HG03469 (cell line): ENCODE results near the gene MICALL2.

ENCODE experiments used
- ATAC-seq: cut with Tn5 transposase; IDR thresholded peaks from one replicate; pipeline ENCODE4 v1.9.1; 2021; ENCODE audit warnings: mild to moderate bottlenecking, moderate library complexity, moderate number of reproducible peaks; ENCODE audit not compliant: unreplicated experiment

MICALL2 gene

GRCh38 chr7:1434891-1435670 is 24.2 kb downstream of the MICALL2 start:
- no peak for ATAC-seq

- no peak for ATAC-seq
Measured at GRCh38 chr7:1434165-1434718, 25.0 kb downstream of the MICALL2 start.

DNA sequence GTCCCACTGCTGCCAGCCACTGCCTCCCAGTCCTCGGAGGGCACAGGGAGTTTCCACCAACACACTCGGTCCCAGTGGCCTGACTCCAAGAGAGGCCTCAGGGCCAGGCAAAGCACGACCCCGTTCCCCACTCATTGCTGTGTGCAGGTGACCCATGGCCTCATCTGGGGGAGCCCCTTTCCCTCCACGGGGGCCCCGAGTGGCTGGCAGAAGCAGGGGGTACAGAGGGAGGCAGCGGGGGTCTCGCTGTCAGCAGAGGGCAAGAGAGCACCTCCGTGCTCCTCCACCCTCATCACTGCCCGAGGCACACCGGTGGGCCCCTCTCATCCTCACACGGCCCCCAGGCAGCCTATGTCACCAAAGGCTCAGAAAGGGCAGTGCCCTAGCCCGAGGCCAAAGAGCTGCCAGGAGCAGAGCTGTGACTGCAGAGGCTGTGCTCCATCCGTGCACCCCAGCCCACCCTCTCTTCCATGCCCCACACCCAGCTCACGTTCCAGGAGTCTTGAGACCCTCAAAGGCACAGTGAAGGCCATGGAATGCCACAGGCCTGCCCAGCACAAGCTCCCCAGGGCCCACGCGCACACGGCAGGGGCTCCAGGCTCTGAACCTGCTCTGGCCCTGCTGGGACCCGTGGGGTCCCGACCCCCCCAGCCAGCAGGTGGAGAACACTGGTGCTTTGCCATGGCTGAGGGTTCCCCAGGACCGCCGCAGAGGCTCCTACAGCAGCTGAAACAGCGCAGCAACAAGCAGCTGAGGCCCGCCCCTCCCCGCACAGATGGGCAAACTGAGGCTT is 25.9 kb downstream of the MICALL2 start:
- ATAC-seq = no peak

- ATAC-seq = no peak
Measured at GRCh38 chr7:1432411-1433082, 26.7 kb downstream of the MICALL2 start.

DNA sequence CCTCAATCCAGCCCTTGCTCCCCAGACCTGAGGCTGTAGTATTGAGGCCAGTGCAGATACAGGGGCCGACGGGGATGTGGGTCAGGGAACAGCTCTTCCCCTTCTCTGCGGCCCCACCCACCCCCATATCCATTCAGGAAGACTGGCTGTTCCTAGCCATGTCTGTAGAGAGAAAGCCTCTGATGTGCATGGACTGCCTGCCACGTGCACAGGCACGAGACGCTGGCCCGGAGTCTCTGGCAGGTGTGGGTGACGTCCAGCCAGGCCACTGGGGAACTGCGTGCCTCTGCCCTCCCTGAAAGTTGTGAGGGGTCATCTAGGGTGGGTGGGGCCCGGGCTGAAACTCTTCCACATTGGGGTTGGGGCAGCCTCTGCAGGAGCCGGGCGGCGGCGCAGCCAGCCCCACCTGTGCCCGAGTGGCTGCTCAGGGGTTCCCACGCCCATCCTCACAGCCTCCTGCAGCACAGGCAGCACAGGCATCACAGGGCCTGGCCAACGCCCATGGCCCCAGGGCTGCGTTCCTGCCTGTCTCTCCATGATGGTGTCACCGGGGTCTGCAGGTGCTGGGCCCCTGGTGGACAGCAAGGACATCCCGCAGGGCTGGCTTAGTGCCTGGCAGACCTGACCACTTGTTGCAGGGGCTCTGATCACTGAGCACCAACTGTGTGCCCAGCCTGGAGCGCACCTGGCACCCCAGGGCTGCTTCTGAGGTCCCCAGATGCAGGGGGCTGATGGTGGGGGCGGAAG is 27.5 kb downstream of the MICALL2 start:
- ATAC-seq = no peak

- no peak for ATAC-seq
Measured at GRCh38 chr7:1431226-1431625, 28.0 kb downstream of the MICALL2 start.

DNA sequence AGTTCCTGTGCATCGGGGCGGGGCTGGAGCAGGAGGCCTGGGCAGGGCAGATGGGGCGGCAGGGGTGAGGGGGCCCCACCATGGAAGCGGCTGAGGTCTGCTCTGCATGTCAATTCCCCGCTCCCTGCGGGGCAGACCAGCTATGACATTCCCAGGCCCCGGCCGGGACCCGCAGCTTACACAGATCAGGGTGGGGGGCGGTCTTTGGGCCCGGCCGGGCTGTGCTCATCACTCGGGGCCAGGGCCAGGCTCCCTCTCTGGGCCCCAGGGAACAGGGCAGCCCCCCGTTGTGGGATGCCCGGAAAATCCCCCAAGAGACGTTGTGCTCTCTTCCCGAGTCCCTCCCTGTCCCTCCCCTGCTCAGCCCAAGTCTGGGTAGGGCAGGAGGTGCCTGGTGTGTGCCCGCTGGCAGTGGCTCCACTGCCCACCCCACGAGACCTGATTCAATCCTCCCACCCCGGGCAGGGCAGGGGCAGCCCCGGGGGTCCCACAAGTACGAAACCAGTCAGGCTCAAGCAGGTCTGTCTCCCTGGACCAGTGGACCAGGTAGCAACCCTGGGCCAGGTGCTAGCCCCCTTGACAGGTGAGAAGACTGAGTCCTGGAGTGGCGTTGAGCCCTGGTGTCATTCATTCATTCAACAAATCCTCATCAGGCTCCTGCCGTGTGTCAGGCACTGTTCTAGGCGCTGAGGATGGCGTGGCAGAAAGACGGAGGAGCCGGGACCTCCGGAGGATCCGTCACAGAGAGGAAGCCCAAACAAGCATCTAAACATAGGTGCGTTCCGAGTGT is 29.0 kb downstream of the MICALL2 start:
- no peak for ATAC-seq

GRCh38 chr7:1428941-1429501 is 30.2 kb downstream of the MICALL2 start:
- ATAC-seq = no peak

DNA sequence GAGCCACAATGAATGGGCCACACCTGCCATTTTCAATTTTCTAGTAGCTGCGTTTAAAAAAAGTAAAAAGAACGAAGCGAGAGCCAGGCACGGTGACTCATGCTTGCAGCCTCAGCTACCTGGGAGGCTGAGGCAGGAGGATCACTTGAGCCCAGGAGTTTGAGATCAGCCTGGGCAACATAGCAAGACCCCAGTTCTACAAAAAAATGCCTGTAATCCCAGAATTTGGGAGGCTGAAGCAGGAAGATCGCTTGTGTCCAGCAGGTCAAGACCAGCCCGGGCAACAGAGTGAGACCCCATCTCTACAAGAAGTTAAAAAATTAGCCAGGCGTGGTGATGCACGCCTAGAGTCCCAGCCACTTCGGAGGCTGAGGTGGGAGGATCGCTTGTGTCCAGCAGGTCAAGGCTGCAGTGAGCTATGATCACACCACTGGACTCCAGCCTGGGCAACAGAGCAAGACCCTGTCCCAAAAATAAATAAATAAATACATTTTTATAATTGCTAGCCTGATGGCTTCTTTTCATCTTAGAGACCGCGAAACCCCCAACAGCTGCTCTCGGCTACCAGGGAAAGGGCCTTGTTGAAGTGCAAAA is 32.1 kb downstream of the MICALL2 start:
- ATAC-seq = no peak

GRCh38 chr7:1426474-1426873 is 32.8 kb downstream of the MICALL2 start:
- no peak for ATAC-seq

GRCh38 chr7:1425292-1426136 is 33.8 kb downstream of the MICALL2 start:
- no peak for ATAC-seq

DNA sequence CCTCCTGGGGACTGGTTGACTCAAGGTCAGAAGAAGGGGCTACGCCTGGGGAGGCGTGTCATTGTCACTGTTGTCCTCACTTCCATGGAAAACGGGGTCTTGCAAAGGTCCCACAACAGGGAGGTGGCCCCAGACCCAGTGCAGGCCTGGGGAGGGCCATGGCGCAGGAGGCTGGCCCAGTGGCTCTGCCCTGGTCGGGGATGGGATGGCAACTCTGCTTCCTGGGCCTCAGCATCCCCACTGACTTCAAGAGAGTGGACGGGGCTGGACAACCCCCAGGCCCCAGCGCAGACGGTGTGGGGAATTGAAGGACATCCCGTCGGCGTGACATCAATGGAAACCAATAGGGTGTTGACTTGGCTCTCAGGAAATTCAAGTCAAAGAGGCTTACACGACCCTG is 35.2 kb downstream of the MICALL2 start:
- no peak for ATAC-seq

- ATAC-seq = no peak
Measured at GRCh38 chr7:1423264-1423811, 35.9 kb downstream of the MICALL2 start.

DNA sequence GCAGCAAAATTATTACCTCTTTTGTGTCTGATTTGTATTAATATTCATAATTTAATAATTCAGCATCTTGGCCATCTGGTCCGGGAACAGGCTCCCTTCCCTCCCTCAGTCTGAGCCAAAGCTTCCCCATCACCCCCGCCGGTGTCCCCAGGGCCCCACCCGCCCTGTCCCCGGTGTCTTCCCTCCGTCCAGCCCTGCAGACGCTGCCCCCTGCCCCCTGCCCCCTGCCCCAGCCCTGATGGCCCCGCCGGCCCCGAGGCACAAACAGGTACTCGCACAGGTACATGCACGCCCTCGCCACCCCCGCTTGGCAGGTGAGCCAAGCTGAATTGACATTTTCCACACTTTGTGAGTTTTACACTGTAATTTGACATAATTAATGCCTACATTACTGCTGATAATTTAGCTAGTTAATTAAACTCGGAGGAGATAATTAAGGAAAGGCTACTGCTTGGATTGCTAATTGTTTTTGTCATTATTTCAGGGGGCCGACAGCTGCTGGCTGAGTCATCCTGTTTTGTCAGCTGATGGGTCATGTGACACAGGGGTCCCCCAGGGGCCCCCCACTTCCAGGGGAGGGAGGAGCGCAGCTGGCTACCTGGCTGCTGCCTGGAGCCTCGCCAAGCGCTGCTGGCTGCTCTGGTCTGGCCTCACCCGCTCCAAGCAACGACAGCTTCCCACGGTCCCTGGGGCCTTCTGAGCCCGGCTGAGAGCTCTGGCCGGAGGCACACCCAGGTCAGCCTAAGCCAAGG is 36.6 kb downstream of the MICALL2 start:
- no peak for ATAC-seq

- ATAC-seq = no peak
Measured at GRCh38 chr7:1421946-1422345, 37.3 kb downstream of the MICALL2 start.

GRCh38 chr7:1421020-1421790 is 38.1 kb downstream of the MICALL2 start:
- ATAC-seq = no peak
